Left lobe of liver (tissue), 2 donors: ENCODE measurements around the gene ITGA1. TPM values are rescaled to one million over a fixed set of nuclear protein-coding genes. Genes with fewer than 3 reads are reported as not detected.
"Not testable (repeated sequence)": the region's sequence is repeated elsewhere in the genome, so short reads cannot be mapped to it uniquely, and the experiment has no call there.

ENCODE experiments used
- ATAC-seq: fragments of 200-7000 bp; cut with Tn5 transposase; one replicate; pipeline ENCODE4 v1.9.1; 2020; ENCODE audit warnings: mild to moderate bottlenecking, moderate library complexity
- DNase-seq: peaks from one replicate; pipeline ENCODE4 v3.0.0-alpha.2; 2020; ENCODE audit warnings: low spot score
- total RNA-seq: library from RNA; stranded (reverse); gene quantifications from one replicate; pipeline ENCODE4 v1.2.1, GENCODE V29; 2021
- donor health status: DM: no; HTN: no; CAD: no; lungs with moderate emphysema.
- donor health status: DM: no; HTN: yes; CAD: no.

ITGA1 gene
- total RNA-seq, 1 donor from 2014 or later, result 69.5 TPM

GRCh38 chr5:52859628-52860027, 71.9 kb downstream of the ITGA1 start:
- ATAC-seq (peak; percentile 15), DNase-seq (no peak)

- ATAC-seq, result no peak
- no peak for DNase-seq
Observed at GRCh38 chr5:52861368-52861767, 73.7 kb downstream of the ITGA1 start.

- DNase-seq, result no peak
- ATAC-seq, result peak; percentile 40
Observed at GRCh38 chr5:52863715-52864290, 76.1 kb downstream of the ITGA1 start.

- peak; percentile 47 for ATAC-seq
Observed at GRCh38 chr5:52864371-52864770, 76.7 kb downstream of the ITGA1 start.

GRCh38 chr5:52864884-52865283, 77.2 kb downstream of the ITGA1 start:
- ATAC-seq, result no peak
- no peak for DNase-seq

More at GRCh38 chr5:52864371-52864770, 76.7 kb downstream of the ITGA1 start:
- DNase-seq, result no peak

GRCh38 chr5:52865991-52866390, 78.3 kb downstream of the ITGA1 start:
- not testable (repeated sequence) for DNase-seq, ATAC-seq

- DNase-seq (no peak), ATAC-seq (no peak)
Observed at GRCh38 chr5:52867809-52868208, 80.1 kb downstream of the ITGA1 start.

- ATAC-seq (no peak), DNase-seq (no peak)
Observed at GRCh38 chr5:52868417-52868816, 80.7 kb downstream of the ITGA1 start.

- ATAC-seq, result no peak
- DNase-seq, result no peak
Observed at GRCh38 chr5:52869391-52869790, 81.7 kb downstream of the ITGA1 start.

GRCh38 chr5:52870448-52870847, 82.7 kb downstream of the ITGA1 start:
- peak; percentile 83 for ATAC-seq
- no peak for DNase-seq

GRCh38 chr5:52875827-52876226, 88.1 kb downstream of the ITGA1 start:
- peak; percentile 40 for ATAC-seq
- DNase-seq, result no peak

- peak; percentile 48 for ATAC-seq
- DNase-seq, result no peak
Observed at GRCh38 chr5:52876456-52876855, 88.7 kb downstream of the ITGA1 start.

- DNase-seq (no peak), ATAC-seq (no peak)
Observed at GRCh38 chr5:52878656-52879055, 90.9 kb downstream of the ITGA1 start.

- no peak for ATAC-seq
Observed at GRCh38 chr5:52880541-52880940, 92.8 kb downstream of the ITGA1 start.

GRCh38 chr5:52881468-52881867, 93.8 kb downstream of the ITGA1 start:
- peak; percentile 35 for ATAC-seq

More at GRCh38 chr5:52880541-52880940, 92.8 kb downstream of the ITGA1 start:
- DNase-seq, result no peak

GRCh38 chr5:52883110-52883509, 95.4 kb downstream of the ITGA1 start:
- no peak for DNase-seq
- ATAC-seq, result no peak

More at GRCh38 chr5:52881468-52881867, 93.8 kb downstream of the ITGA1 start:
- DNase-seq, result no peak

- ATAC-seq (no peak), DNase-seq (no peak)
Observed at GRCh38 chr5:52884453-52884852, 96.7 kb downstream of the ITGA1 start.

- DNase-seq (no peak), ATAC-seq (no peak)
Observed at GRCh38 chr5:52885614-52886013, 97.9 kb downstream of the ITGA1 start.

GRCh38 chr5:52886206-52886605, 98.5 kb downstream of the ITGA1 start:
- no peak for ATAC-seq
- DNase-seq, result no peak

GRCh38 chr5:52887066-52887465, 99.3 kb downstream of the ITGA1 start:
- DNase-seq, result no peak
- ATAC-seq, result peak; percentile 8

- DNase-seq (no peak), ATAC-seq (peak; percentile 69)
Observed at GRCh38 chr5:52888363-52888762, 100.6 kb downstream of the ITGA1 start.

GRCh38 chr5:52892242-52892878, 104.6 kb downstream of the ITGA1 start:
- DNase-seq (no peak), ATAC-seq (peak; percentile 78)

- no peak for DNase-seq
- peak; percentile 19 for ATAC-seq
Observed at GRCh38 chr5:52893105-52893504, 105.4 kb downstream of the ITGA1 start.
